A673 (cell line): ENCODE results near the gene LTBP2. TPM values are rescaled to one million over a fixed set of nuclear protein-coding genes. Genes with fewer than 3 reads are reported as not detected.

Experiments
- BruUV-seq: library from RNA; stranded (reverse); fragments of 400-500 nt; replicated peaks from 2 replicates; lab custom pipeline; 2021; lab: Mats Ljungman, UMichigan
- CTCF ChIA-PET: fragments of 300-600 bp; sonication (Branson Sonifier 250); formaldehyde crosslinking; loops from one replicate; lab custom pipeline; 2022; ENCODE audit warnings: antibody characterized with exemption; lab: Charles Lee
- POLR2A ChIA-PET: fragments of 300-600 bp; sonication (Branson Sonifier 250); formaldehyde crosslinking; loops from one replicate; lab custom pipeline; 2022; ENCODE audit warnings: antibody characterized with exemption; ENCODE audit not compliant: low non-redundant PET; lab: Charles Lee
- DNase-seq: peaks from one replicate; pipeline ENCODE4 v3.0.0-alpha.2; 2015; ENCODE audit warnings: low spot score
- H3K27ac ChIP-seq: fragments of 200-600 bp; sonication (generic); 2 replicates; pipeline ENCODE4 v1.5.1; 2016; ENCODE audit warnings: mixed run types, low read depth, mild to moderate bottlenecking, mixed read lengths, antibody characterized with exemption, low read length; ENCODE audit not compliant: poor library complexity, severe bottlenecking
- H3K27me3 ChIP-seq: fragments of 200-600 bp; sonication (generic); replicated peaks from 2 replicates; pipeline ENCODE4 v1.6.1; 2017; ENCODE audit warnings: mixed run types, low read depth, mild to moderate bottlenecking, mixed read lengths, antibody characterized with exemption, low read length; ENCODE audit not compliant: insufficient read depth, poor library complexity
- H3K36me3 ChIP-seq: fragments of 200-600 bp; sonication (generic); 2 replicates; pipeline ENCODE4 v1.6.1; 2016; ENCODE audit warnings: mixed run types, mild to moderate bottlenecking, mixed read lengths, antibody characterized with exemption, low read length; ENCODE audit not compliant: insufficient read depth, poor library complexity, severe bottlenecking
- H3K4me1 ChIP-seq: fragments of 200-600 bp; sonication (generic); 2 replicates; pipeline ENCODE4 v1.6.1; 2017; ENCODE audit warnings: mixed run types, mild to moderate bottlenecking, mixed read lengths, antibody characterized with exemption, low read length; ENCODE audit not compliant: insufficient read depth, poor library complexity, severe bottlenecking
- H3K4me3 ChIP-seq: fragments of 200-600 bp; sonication (generic); 2 replicates; pipeline ENCODE4 v1.5.1; 2016; ENCODE audit warnings: low read depth, mixed run types, mild to moderate bottlenecking, mixed read lengths, low read length; ENCODE audit not compliant: poor library complexity, severe bottlenecking
- H3K9me3 ChIP-seq: fragments of 200-600 bp; sonication (generic); 2 replicates; pipeline ENCODE4 v1.6.1; 2016; ENCODE audit warnings: mixed run types, low read depth, mild to moderate bottlenecking, mixed read lengths, antibody characterized with exemption, low read length; ENCODE audit not compliant: poor library complexity, severe bottlenecking
- EZH2 ChIP-seq: fragments of 200-600 bp; sonication (generic); IDR thresholded peaks from 2 replicates; pipeline ENCODE4 v1.6.1; 2017; ENCODE audit warnings: borderline replicate concordance, low read depth, mild to moderate bottlenecking, mixed read lengths, antibody characterized with exemption, low read length; ENCODE audit not compliant: poor library complexity, severe bottlenecking
- intact Hi-C: fragments of 100-400 bp; cut with micrococcal nuclease; formaldehyde crosslinking; loops from one replicate; pipeline ENCODE4 v1.10.0; 2022; ENCODE audit not compliant: unreplicated experiment
- total RNA-seq: library from RNA; stranded (reverse); gene quantifications from 2 replicates; pipeline ENCODE4 v1.2.3, GENCODE V29; 2021
- TF ChIP-seq, protein P1 (sequence below): fragments of 300-800, 200-600 bp; sonication (generic); conservative IDR thresholded peaks from 2 replicates; pipeline ENCODE4 v1.5.1; 2017; ENCODE audit warnings: low read depth, mild to moderate bottlenecking, antibody characterized with exemption, low read length, moderate library complexity, mixed read lengths

LTBP2 gene
- total RNA-seq, 1 experiment from 2014 or later: 0.26 TPM

DNA sequence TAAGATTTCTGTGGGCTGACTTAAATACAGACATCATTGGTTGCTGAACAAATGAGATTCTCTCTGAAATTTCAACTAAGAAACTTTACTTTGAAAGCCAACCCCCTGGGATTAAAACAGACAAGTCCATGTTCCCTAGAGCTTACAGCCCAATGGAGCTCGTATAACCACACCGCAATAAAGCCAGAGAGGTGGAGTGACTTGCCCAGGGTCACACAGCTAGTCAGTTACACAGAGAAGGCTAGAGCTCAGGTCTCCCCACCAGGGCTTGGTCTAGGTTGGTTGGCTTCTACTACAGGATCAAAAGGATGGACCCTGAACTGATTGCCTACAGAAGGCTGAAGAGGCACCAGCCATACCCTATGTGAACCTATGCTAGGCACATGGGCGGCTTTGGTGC is 8.9 kb upstream of the LTBP2 start:
- POLR2A ChIA-PET: no interaction called here

DNA sequence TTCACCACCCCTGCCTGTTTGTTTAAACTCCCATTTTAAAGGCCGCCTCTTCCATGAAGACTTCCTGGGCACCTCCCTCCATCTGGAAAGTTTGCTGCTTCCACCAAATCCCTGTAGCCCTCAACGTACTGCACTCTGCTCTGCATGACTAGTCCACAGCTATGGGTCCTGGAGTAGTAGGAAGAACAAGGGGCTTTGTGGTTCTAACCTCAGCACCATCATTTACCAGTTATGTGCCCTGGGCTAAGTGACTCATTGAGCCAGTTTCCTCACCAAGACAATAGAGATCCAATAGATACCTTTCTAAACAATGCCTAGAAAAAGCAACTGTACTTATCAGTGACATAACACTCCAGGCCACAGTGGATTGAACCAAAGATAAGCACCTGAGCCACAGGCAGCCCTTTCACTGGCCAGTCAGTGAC is 8.5 kb upstream of the LTBP2 start:
- TF ChIP-seq, protein P1, sequence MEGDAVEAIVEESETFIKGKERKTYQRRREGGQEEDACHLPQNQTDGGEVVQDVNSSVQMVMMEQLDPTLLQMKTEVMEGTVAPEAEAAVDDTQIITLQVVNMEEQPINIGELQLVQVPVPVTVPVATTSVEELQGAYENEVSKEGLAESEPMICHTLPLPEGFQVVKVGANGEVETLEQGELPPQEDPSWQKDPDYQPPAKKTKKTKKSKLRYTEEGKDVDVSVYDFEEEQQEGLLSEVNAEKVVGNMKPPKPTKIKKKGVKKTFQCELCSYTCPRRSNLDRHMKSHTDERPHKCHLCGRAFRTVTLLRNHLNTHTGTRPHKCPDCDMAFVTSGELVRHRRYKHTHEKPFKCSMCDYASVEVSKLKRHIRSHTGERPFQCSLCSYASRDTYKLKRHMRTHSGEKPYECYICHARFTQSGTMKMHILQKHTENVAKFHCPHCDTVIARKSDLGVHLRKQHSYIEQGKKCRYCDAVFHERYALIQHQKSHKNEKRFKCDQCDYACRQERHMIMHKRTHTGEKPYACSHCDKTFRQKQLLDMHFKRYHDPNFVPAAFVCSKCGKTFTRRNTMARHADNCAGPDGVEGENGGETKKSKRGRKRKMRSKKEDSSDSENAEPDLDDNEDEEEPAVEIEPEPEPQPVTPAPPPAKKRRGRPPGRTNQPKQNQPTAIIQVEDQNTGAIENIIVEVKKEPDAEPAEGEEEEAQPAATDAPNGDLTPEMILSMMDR: no peak
- TF ChIP-seq EZH2: no peak
- peaks cover 12% of the 10 kb centered on the region for H3K4me1 ChIP-seq
- no peaks in the 10 kb centered on the region for H3K27me3 ChIP-seq
- DNase-seq: no peak
- CTCF ChIA-PET: no interaction called here
- POLR2A ChIA-PET: no interaction called here
- intact Hi-C loops: no loop called here
- no peak overlapping the region for H3K4me3 ChIP-seq
- no peaks in the 10 kb centered on the region for H3K9me3 ChIP-seq
- no peak overlapping the region for H3K27ac ChIP-seq
- no TSS peak for BruUV-seq
- H3K36me3 ChIP-seq: no peaks in the 10 kb centered on the region

More for the DNA sequence above, 8.9 kb upstream of the LTBP2 start:
- Histone ChIP-seq H3K4me1 (peaks cover 12% of the 10 kb centered on the region), H3K36me3 (no peaks in the 10 kb centered on the region), H3K4me3 (no peak overlapping the region), H3K9me3 (no peaks in the 10 kb centered on the region), H3K27me3 (no peaks in the 10 kb centered on the region), H3K27ac (no peak overlapping the region)
- no peak for TF ChIP-seq EZH2
- TF ChIP-seq, protein P1: no peak
- CTCF ChIA-PET: no interaction called here
- BruUV-seq: no TSS peak
- intact Hi-C loops: no loop called here
- no peak for DNase-seq

DNA sequence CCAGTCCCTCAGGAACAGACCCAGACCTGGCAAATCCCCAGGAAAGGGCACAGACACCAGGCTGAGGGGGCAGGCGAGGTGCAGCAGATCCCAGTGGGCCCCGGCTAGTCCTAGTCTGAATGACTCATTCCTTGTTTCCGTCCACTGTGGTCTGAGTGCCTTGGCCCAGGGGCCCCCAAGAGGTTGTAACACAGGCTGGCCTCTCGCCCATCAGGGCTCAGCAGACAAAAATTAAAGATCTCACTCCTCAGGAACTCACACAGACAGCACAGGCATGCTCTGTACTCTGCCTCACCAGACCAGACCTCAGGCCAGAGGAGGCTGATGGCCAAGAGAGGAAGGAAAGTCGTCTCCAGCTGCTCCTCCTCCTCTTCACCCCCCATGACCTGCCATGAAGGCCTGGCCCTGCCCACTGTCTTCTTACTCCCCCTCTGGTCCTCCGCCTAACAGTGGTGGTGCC is 7.7 kb upstream of the LTBP2 start:
- ChIA-PET CTCF (no interaction called here), POLR2A (no interaction called here)
- H3K36me3 ChIP-seq: no peaks in the 10 kb centered on the region
- H3K27me3 ChIP-seq: no peaks in the 10 kb centered on the region
- no TSS peak for BruUV-seq
- H3K27ac ChIP-seq: no peak overlapping the region
- intact Hi-C loops: no loop called here
- no peak overlapping the region for H3K4me3 ChIP-seq
- DNase-seq: no peak
- TF ChIP-seq, protein P1: no peak
- TF ChIP-seq EZH2: no peak
- H3K4me1 ChIP-seq: peaks cover 18% of the 10 kb centered on the region
- H3K9me3 ChIP-seq: no peaks in the 10 kb centered on the region
